Neuron (in vitro differentiated cells): Measurements from ENCODE around the gene SLC9A8.
"Not testable (repeated sequence)": the region's sequence is repeated elsewhere in the genome, so short reads cannot be mapped to it uniquely, and the experiment has no call there.

Experiments
- H2AFZ ChIP-seq: one replicate; pipeline ENCODE4 v1.6.1; 2013; ENCODE audit warnings: low read depth, mild to moderate bottlenecking, inconsistent platforms, low read length, moderate library complexity
- H3K27me3 ChIP-seq: one replicate; pipeline ENCODE4 v1.6.1; 2013; ENCODE audit warnings: low read length; ENCODE audit not compliant: insufficient read depth
- H3K36me3 ChIP-seq: one replicate; pipeline ENCODE4 v1.6.1; 2013; ENCODE audit warnings: low read length; ENCODE audit not compliant: insufficient read depth
- H3K4me1 ChIP-seq: one replicate; pipeline ENCODE4 v1.6.1; 2013; ENCODE audit warnings: low read length; ENCODE audit not compliant: insufficient read depth
- H3K4me3 ChIP-seq: 2 replicates; pipeline ENCODE4 v1.5.1; 2013; ENCODE audit warnings: mild to moderate bottlenecking, low read length, moderate library complexity
- H3K9me3 ChIP-seq: one replicate; pipeline ENCODE4 v1.6.1; 2013; ENCODE audit warnings: low read length

SLC9A8 gene, protein sequence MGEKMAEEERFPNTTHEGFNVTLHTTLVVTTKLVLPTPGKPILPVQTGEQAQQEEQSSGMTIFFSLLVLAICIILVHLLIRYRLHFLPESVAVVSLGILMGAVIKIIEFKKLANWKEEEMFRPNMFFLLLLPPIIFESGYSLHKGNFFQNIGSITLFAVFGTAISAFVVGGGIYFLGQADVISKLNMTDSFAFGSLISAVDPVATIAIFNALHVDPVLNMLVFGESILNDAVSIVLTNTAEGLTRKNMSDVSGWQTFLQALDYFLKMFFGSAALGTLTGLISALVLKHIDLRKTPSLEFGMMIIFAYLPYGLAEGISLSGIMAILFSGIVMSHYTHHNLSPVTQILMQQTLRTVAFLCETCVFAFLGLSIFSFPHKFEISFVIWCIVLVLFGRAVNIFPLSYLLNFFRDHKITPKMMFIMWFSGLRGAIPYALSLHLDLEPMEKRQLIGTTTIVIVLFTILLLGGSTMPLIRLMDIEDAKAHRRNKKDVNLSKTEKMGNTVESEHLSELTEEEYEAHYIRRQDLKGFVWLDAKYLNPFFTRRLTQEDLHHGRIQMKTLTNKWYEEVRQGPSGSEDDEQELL

DNA sequence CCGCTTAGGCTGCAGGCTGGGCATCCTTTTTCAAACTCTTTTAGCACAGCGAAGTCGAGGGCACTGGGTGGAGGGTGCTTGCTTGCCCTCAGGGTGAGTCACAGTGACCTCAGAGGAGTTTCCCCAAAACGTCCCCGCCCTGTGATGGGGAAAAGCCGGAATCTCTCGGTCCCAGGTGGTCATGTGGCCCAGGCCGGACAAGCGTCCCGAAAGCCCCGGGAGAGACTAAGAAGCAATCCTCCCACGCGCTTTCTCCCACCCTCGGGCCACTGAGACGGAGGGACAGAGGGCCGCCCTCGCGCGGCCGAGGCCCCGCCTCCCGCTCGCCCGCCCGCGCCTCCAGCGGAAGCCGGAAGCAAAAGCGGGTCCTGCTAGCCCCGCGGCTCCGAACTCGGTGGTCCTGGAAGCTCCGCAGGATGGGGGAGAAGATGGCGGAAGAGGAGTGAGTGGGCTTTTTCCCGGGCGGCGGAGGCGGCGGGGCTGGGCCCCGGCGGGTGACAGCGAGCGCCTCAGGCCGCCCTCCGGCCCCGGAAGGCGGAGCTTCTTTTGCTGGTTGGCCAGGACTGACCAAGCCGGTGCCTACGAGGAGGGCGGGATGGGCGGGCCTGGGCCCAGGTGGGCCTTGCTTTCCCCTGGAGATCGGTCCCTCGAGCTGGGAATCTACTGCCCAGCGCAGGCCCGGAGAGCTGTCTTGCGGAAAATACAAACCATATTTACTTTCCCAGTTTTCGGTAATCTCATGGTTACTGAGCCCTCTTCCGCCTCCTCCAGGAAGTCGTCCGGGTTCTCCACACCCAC lies at the start of gene SLC9A8:
SLC9A8 (plus strand) TSS at position 322 of the 798 bp plus-strand sequence; CDS start at position 417, 95 bp downstream.
- no peaks in the 10 kb centered on the region for H3K27me3 ChIP-seq
- H3K36me3 ChIP-seq, result peaks cover 15% of the 10 kb centered on the region
- peak within 1 kb of the TSS; percentile 75 for H3K4me3 ChIP-seq
- H3K4me1 ChIP-seq, result peaks cover 13% of the 10 kb centered on the region
- no peaks in the 10 kb centered on the region for H3K9me3 ChIP-seq
- peak within 1 kb of the TSS; percentile 59 for H2AFZ ChIP-seq

DNA sequence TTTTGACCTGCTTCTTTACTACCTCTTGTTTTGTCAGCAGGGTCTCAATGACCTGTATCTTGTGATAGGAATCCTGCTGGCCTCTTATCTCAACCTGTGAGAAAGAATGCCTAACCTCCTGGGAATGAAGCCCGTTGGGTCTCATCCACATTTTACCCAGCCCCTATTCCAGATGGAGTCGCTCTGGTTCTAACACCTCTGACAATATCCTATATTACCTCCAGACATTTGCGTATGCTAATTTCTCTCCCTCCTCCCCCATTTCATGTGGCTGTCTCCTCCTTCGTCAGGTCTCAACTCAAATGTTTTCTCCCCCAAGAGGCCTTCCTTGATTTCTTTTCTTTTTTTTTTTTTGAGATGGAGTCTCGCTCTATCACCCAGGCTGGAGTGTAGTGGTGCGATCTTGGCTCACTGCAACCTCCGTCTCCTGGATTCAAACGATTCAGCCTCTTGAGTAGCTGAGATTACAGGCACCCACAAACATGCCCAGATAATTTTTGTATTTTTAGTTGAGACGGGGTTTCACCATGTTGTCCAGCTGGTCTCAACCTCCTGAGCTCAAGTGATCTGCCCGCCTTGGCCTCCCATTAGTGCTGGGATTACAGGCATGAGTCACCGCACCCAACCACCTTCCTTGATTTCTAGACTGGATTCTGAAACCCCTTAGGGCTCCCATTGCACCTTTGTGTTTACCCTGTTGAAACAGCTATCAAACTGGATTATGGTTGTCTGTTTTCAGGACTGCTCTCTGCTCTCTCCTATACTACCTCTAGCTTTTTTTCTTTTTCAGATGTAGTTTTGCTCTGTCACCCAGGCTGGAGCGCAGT lies 49.5 kb upstream of the SLC9A8 start:
- Histone ChIP-seq H3K27me3 (no peaks in the 10 kb centered on the region), H3K36me3 (no peaks in the 10 kb centered on the region), H3K4me3 (no peak overlapping the region), H3K4me1 (peaks cover 20% of the 10 kb centered on the region), H3K9me3 (no peaks in the 10 kb centered on the region), H2AFZ (no peak overlapping the region)

DNA sequence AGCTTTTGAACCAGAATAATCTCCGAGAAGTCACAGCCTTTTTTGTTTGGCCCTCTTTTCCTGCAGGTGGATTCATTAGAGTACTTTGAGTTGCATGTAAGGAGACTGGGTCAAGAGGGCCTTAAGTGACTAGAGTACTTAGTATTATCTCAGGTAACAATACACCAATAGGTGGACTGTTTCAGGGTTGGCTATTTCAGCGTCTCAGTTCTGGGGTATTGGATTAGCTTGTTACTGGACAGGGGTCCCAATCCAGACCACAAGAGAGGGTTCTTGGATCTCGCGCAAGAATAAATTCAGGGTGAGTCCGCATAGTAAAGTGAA lies 47.3 kb upstream of the SLC9A8 start:
- no peaks in the 10 kb centered on the region for H3K9me3 ChIP-seq
- H3K4me1 ChIP-seq, result peaks cover 20% of the 10 kb centered on the region
- H2AFZ ChIP-seq, result no peak overlapping the region

DNA sequence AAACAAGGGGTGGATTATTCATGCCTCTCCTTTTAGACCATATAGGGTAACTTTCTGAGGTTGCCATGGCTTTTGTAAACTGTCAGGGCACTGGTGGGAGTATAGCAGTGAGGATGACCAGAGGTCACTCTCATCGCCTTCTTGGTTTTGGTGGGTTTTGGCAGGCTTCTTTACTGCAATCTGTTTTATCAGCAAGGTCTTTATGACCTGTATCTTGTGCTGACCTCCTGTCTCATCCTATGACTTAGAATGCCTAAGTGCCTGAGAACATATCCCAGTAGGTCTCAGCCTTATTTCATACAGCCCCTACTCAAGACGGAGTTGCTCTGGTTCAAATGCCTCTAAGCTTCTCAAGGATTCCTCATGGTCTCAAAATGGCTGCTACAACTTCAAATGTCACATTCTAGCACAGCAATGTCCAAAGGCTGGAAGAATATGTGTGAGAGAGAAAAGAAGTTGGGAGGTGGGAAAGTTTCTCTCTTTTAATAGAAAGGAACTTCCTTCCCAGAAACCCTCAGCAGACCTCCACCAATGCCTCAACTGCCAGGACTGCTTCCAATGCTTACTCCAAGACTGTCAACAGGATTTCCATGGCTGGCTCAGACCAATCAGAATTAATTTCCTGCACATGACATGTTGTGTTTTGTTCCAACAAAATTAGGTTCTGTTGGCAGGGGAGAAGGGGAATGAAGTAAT lies 46.6 kb upstream of the SLC9A8 start:
- Histone ChIP-seq H3K4me3 (no peak overlapping the region), H3K36me3 (no peaks in the 10 kb centered on the region), H3K4me1 (peaks cover 20% of the 10 kb centered on the region), H2AFZ (no peak overlapping the region), H3K9me3 (no peaks in the 10 kb centered on the region), H3K27me3 (no peaks in the 10 kb centered on the region)

More for the DNA sequence above, 47.3 kb upstream of the SLC9A8 start:
- no peaks in the 10 kb centered on the region for H3K27me3 ChIP-seq
- H3K4me3 ChIP-seq, result no peak overlapping the region
- H3K36me3 ChIP-seq, result no peaks in the 10 kb centered on the region

DNA sequence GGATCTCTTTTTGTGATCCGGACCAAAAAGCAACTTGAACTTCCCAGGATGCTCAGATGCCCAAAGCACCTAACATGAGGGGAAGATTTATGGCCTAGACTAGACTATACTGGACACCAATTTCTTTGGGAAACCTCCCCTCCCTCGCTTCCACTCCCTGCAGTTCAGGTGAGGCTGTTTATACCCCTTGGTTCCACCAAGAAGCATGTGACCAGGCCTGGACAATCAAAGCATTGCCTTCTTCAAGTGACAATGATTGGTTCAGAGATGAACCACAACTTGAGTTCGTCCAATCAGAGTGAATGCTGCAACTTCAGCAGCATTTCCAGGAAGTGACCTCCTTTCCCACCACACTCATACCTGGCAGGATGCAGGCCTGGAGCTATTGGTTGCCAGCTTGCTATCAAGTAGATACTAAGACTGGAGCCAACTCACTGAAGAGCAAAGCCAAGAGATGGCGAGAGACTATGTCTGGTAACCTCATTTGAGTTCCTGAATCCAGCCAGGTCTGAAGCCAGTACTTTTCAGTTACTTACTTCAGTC lies 45.6 kb upstream of the SLC9A8 start:
- Histone ChIP-seq H3K36me3 (no peaks in the 10 kb centered on the region), H3K9me3 (no peaks in the 10 kb centered on the region), H2AFZ (no peak overlapping the region), H3K4me3 (no peak overlapping the region), H3K27me3 (no peaks in the 10 kb centered on the region), H3K4me1 (peaks cover 25% of the 10 kb centered on the region)

DNA sequence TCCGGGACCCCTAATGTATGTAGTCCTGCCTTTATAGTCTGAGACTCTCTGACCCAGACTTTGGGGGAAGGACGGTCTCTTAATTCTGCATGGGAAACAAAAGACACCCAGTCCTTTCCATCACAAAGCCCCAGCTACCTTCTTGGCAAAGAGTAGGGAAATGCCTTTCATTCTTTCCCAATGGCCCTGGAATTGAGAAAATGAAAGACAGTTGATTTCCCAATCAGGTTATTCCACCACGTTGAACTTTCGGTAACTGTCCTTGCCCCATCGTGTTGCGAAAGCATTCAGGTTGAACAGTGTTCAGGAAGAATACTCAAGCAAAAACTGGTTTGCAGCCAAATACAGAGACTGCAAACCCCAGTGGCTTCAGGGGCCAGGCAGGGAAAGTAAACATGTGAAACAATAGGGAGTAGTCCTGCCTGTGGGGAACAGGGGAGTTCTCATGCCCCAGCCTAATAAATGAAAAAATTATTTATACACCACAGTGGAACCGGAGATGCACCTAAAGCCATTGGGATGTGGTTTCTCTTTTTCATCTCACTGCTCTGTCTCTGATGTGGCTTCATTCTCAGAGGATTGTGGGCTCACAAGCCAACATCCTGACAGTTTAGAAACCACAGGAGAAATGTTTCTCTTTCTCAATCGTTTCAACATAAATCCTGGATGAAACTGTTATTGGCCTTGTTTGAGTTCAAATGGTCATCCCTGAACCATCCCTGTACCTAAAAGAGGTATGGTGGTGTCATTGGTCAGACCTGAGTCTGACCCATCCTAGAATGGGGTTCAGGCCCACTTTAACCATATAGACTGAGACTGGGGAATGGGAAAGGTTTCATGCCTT lies 44.2 kb upstream of the SLC9A8 start:
- Histone ChIP-seq H3K9me3 (no peaks in the 10 kb centered on the region), H3K36me3 (no peaks in the 10 kb centered on the region), H3K27me3 (no peaks in the 10 kb centered on the region), H3K4me3 (no peak overlapping the region), H2AFZ (no peak overlapping the region), H3K4me1 (peaks cover 25% of the 10 kb centered on the region)

DNA sequence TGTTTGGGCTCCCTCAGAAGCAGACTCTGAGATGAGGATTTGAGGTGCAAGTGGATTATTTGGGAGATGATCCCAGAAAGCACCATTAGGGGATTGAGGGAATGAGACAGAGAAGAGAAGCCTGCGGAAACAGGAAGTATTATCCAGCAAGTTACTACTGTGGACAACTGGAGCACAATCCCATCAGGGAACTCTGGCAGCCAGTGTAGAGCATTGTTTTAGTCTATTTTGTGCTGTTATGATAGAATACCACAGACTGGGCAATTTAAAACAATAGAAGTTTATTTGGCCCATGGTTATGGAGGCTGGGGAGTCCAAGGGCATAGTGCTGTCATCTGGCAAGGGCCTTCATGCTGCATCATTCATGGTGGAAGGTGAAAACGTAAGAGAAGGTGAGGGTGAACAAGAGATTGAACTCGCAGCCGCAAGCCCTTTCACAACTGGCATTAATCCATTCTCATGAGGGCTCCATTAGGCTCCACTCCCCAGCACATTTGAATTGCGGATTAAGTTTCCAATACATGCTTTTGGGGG lies 43.5 kb upstream of the SLC9A8 start:
- Histone ChIP-seq H3K4me3 (no peak overlapping the region), H3K36me3 (no peaks in the 10 kb centered on the region)

DNA sequence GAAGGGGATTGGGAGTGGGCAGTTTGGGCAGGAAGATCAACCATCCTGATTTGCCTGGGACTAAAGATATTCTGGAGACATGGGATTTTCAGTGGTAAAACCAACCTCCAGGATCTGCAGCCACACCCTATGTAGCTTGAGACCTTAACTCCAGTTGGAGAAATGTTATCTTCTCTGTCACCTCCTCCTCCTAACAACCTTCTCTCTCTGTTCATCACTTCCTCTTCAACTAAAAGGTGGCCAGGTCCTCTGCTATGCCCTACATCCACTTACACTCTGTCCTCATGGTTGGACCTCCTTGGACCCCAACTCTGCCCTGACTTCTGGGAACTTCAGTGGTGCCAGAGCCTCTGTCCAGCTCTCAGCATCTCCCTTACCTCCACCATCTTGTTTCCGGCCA lies 42.0 kb upstream of the SLC9A8 start:
- no peaks in the 10 kb centered on the region for H3K36me3 ChIP-seq
- no peaks in the 10 kb centered on the region for H3K27me3 ChIP-seq
- no peak overlapping the region for H3K4me3 ChIP-seq
- no peaks in the 10 kb centered on the region for H3K9me3 ChIP-seq
- H2AFZ ChIP-seq, result no peak overlapping the region
- peaks cover 32% of the 10 kb centered on the region for H3K4me1 ChIP-seq

More for the DNA sequence above, 43.5 kb upstream of the SLC9A8 start:
- no peaks in the 10 kb centered on the region for H3K9me3 ChIP-seq
- H2AFZ ChIP-seq, result no peak overlapping the region
- peaks cover 25% of the 10 kb centered on the region for H3K4me1 ChIP-seq
- no peaks in the 10 kb centered on the region for H3K27me3 ChIP-seq

DNA sequence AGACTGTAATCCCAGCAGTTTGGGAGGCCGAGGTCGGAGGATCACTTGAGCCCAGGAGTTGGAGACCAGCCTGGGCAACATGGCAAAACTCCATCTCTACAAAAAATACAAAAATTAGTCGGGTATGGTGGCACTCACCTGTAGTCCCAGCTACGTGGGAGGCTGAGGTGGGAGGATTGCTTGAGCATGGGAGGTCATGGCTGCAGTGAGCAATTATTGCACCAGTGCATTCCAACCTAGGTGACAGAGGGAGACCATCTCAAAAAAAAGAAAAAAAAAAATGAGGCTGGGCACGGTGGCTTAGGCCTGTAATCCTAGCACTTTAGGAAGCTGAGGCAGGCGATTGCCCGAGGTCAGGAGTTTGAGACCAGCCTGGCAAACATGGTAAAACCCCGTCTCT lies 38.4 kb upstream of the SLC9A8 start:
- not testable (repeated sequence) for H3K4me3 ChIP-seq, H3K36me3 ChIP-seq, H3K27me3 ChIP-seq, H3K9me3 ChIP-seq, H2AFZ ChIP-seq
- peaks cover 29% of the 10 kb centered on the region for H3K4me1 ChIP-seq

DNA sequence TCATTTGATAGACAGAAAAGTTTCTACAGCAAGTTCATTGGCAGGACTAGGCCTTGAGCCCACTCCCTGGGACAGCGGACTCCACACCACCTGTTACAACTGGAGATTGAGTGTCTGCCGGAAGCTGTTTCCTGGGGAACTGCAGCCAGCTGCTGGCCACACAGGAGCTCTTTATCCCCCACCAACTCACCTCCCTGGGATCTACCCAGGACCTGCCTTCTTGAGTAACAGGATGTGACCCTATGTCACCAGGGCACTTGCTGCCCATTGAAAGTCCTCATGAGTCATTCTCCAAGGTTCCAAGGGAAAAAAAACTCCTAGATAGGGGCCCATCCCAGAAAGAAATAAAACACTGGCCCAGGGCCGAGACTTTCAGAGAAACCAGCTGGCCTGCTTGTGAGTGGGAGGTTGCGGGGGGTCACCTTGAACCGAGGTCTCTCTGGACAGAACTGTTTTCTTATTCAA lies 37.4 kb upstream of the SLC9A8 start:
- H3K4me3 ChIP-seq, result no peak overlapping the region
- H3K9me3 ChIP-seq, result no peaks in the 10 kb centered on the region
- peak overlapping the region; percentile 18 for H2AFZ ChIP-seq
- peaks cover 29% of the 10 kb centered on the region for H3K4me1 ChIP-seq
- H3K27me3 ChIP-seq, result no peaks in the 10 kb centered on the region
- no peaks in the 10 kb centered on the region for H3K36me3 ChIP-seq

DNA sequence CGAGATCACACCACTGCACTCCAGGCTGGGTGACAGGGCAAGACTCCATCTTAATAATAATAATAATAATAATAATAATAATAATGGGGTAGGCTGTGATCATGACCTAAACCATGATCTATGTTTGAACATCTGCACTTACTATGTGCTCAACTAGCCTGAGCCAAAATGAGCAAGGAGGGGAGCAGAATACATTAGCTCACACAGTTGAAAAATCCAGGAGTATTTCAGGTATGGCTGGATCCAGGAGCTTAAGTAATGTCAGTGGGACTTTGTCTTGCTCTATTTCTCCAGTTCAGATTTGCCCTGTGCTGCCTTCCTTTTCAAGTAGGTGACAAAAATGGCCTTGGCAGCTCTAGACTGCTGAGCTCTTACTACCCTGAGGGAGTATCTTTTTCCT lies 32.7 kb upstream of the SLC9A8 start:
- Histone ChIP-seq H3K27me3 (no peaks in the 10 kb centered on the region), H3K4me1 (peaks cover 16% of the 10 kb centered on the region), H3K4me3 (no peak overlapping the region), H2AFZ (no peak overlapping the region), H3K36me3 (no peaks in the 10 kb centered on the region), H3K9me3 (no peaks in the 10 kb centered on the region)
